Measurements from ENCODE around the gene PID1. TPM values are rescaled to one million over a fixed set of nuclear protein-coding genes. Genes with fewer than 3 reads are reported as not detected.

The PID1 gene
- total RNA-seq, 1 experiment from 2014 or later, result 2.9 TPM

DNA sequence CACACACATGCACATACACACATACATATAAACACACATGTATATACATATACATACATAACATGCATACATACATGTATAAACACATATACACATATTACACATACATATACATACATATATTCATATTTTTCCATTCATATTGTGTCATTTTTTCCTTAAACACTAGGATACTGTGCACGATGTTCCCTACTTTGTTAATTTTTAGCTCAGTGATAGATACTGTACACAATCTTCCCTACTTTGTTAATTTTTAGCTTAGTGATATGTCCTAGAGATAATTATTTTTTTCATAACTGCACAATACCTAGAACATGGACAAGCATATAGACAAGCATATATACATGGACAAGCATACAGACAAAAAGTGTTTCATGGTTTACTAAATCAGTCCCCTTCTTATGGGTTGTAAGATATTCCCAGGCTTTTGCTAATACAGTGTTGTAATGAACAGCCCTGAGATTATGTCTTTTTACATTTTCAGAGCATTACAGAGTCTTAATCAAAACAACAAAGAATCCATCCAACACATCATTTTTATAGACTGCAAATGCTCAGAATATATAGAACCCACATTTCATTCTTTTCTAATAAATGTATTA lies 75.6 kb downstream of the PID1 start:
- ATAC-seq (no peak), DNase-seq (ENCODE audit: low read depth, low spot score) (no peak)
- no peak overlapping the region for H3K4me3 ChIP-seq (ENCODE audit: low read depth in 2 of 2, low read length in 2 of 2)
- no peaks in the 10 kb centered on the region for H3K4me1 ChIP-seq (ENCODE audit: control insufficient read depth, insufficient read depth, low read length)
- no peaks in the 10 kb centered on the region for H3K36me3 ChIP-seq (ENCODE audit: control insufficient read depth, insufficient read depth, low read length)
- no TSS peak for BruUV-seq (replicated peaks)
- no peaks in the 10 kb centered on the region for H3K27me3 ChIP-seq (ENCODE audit: control insufficient read depth, insufficient read depth, low read length)
- in situ Hi-C loops (cut with HindIII; ENCODE audit: low pct_unique_long_range_greater_than_20kb, low sequenced_read_pairs), result no loop called here
- intact Hi-C loops (cut with micrococcal nuclease; ENCODE audit: unreplicated experiment), result no loop called here
- POLR2A ChIA-PET, result no interaction called here
- CTCF ChIA-PET, result no interaction called here
- no peaks in the 10 kb centered on the region for H3K9me3 ChIP-seq (ENCODE audit: control insufficient read depth, insufficient read depth, low read depth, low read length)
- H3K27ac ChIP-seq (ENCODE audit: low read length), result no peak overlapping the region
- TF ChIP-seq POLR2AphosphoS5 (IDR thresholded peaks at IDR 0.05; ENCODE audit: low read depth, low read length) (no peak), TCF7L2 (IDR thresholded peaks at IDR 0.05; ENCODE audit: low read depth, low read length) (no peak), SIN3A (IDR thresholded peaks at IDR 0.05; ENCODE audit: borderline replicate concordance, insufficient read depth, low read depth, low read length) (no peak)
- TF ChIP-seq, protein P1, sequence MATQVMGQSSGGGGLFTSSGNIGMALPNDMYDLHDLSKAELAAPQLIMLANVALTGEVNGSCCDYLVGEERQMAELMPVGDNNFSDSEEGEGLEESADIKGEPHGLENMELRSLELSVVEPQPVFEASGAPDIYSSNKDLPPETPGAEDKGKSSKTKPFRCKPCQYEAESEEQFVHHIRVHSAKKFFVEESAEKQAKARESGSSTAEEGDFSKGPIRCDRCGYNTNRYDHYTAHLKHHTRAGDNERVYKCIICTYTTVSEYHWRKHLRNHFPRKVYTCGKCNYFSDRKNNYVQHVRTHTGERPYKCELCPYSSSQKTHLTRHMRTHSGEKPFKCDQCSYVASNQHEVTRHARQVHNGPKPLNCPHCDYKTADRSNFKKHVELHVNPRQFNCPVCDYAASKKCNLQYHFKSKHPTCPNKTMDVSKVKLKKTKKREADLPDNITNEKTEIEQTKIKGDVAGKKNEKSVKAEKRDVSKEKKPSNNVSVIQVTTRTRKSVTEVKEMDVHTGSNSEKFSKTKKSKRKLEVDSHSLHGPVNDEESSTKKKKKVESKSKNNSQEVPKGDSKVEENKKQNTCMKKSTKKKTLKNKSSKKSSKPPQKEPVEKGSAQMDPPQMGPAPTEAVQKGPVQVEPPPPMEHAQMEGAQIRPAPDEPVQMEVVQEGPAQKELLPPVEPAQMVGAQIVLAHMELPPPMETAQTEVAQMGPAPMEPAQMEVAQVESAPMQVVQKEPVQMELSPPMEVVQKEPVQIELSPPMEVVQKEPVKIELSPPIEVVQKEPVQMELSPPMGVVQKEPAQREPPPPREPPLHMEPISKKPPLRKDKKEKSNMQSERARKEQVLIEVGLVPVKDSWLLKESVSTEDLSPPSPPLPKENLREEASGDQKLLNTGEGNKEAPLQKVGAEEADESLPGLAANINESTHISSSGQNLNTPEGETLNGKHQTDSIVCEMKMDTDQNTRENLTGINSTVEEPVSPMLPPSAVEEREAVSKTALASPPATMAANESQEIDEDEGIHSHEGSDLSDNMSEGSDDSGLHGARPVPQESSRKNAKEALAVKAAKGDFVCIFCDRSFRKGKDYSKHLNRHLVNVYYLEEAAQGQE (IDR thresholded peaks at IDR 0.05; ENCODE audit: insufficient read depth in 1 of 2, low read depth in 2 of 2, low read length in 1 of 2), result no peak
- TF ChIP-seq, protein P2, sequence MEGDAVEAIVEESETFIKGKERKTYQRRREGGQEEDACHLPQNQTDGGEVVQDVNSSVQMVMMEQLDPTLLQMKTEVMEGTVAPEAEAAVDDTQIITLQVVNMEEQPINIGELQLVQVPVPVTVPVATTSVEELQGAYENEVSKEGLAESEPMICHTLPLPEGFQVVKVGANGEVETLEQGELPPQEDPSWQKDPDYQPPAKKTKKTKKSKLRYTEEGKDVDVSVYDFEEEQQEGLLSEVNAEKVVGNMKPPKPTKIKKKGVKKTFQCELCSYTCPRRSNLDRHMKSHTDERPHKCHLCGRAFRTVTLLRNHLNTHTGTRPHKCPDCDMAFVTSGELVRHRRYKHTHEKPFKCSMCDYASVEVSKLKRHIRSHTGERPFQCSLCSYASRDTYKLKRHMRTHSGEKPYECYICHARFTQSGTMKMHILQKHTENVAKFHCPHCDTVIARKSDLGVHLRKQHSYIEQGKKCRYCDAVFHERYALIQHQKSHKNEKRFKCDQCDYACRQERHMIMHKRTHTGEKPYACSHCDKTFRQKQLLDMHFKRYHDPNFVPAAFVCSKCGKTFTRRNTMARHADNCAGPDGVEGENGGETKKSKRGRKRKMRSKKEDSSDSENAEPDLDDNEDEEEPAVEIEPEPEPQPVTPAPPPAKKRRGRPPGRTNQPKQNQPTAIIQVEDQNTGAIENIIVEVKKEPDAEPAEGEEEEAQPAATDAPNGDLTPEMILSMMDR (IDR thresholded peaks at IDR 0.05), result no peak

DNA sequence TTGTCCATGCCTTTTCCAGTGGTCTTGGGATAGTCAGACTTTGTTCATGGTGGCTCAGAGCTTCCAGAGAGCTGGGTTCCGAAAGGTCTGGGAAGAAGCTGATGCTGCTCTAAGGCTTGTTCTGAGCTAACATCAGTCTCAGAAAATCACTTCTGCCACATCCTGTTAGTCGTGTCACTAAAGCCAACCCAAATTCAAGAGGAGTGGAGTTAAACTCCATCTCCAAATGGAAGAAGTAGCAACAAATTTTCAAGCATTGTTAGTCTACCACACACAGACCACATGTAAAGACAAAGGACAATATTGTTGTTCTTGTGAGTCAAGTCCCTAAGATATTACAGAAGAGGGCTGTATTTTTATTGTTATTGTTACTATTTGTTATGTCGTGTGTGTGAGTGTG lies 77.8 kb downstream of the PID1 start:
- Histone ChIP-seq H3K4me1 (ENCODE audit: control insufficient read depth, insufficient read depth, low read length) (no peaks in the 10 kb centered on the region), H3K27ac (ENCODE audit: low read length) (no peak overlapping the region), H3K9me3 (ENCODE audit: control insufficient read depth, insufficient read depth, low read depth, low read length) (no peaks in the 10 kb centered on the region), H3K27me3 (ENCODE audit: control insufficient read depth, insufficient read depth, low read length) (no peaks in the 10 kb centered on the region), H3K36me3 (ENCODE audit: control insufficient read depth, insufficient read depth, low read length) (no peaks in the 10 kb centered on the region), H3K4me3 (ENCODE audit: low read depth in 2 of 2, low read length in 2 of 2) (no peak overlapping the region)
- no TSS peak for BruUV-seq (replicated peaks)
- DNase-seq (ENCODE audit: low read depth, low spot score), result no peak
- intact Hi-C loops (cut with micrococcal nuclease; ENCODE audit: unreplicated experiment), result no loop called here
- TF ChIP-seq, protein P2 (IDR thresholded peaks at IDR 0.05), result no peak
- no peak for TF ChIP-seq POLR2AphosphoS5 (IDR thresholded peaks at IDR 0.05; ENCODE audit: low read depth, low read length)
- no peak for TF ChIP-seq SIN3A (IDR thresholded peaks at IDR 0.05; ENCODE audit: borderline replicate concordance, insufficient read depth, low read depth, low read length)
- TF ChIP-seq, protein P1 (IDR thresholded peaks at IDR 0.05; ENCODE audit: insufficient read depth in 1 of 2, low read depth in 2 of 2, low read length in 1 of 2), result no peak
- no peak for TF ChIP-seq TCF7L2 (IDR thresholded peaks at IDR 0.05; ENCODE audit: low read depth, low read length)
- no peak for ATAC-seq
- POLR2A ChIA-PET, result no interaction called here
- in situ Hi-C loops (cut with HindIII; ENCODE audit: low pct_unique_long_range_greater_than_20kb, low sequenced_read_pairs), result no loop called here
- CTCF ChIA-PET, result no interaction called here

Measured in Panc1 (cell line).